ENCODE data around the gene WDR46. TPM values are rescaled to one million over a fixed set of nuclear protein-coding genes. Genes with fewer than 3 reads are reported as not detected.
A peak's percentile ranks its signal among the peaks of the same experiment; 100 is the strongest.

WDR46 gene
- total RNA-seq, 1 experiment from 2014 or later: 52.4 TPM

GRCh38 chr6:33272275-33273128, 16.5 kb downstream of the WDR46 start:
- peaks cover 39% of the 10 kb centered on the region for H3K4me1 ChIP-seq (replicated peaks; ENCODE audit: insufficient read depth)
- H2AFZ ChIP-seq: no peak overlapping the region
- H3K79me2 ChIP-seq (ENCODE audit: low read depth): peaks cover 56% of the 10 kb centered on the region
- no peaks in the 10 kb centered on the region for H3K27me3 ChIP-seq (ENCODE audit: insufficient read depth, low read depth)
- TSS peak; percentile 62 for BruUV-seq (replicated peaks)
- ChIA-PET POLR2A (ENCODE audit: unreplicated experiment) (interaction anchor here (0.6 to 1.0 kb wide), 3 partner anchors 17 to 300 kb away, joined by 5 to 13 read pairs (median 6); partner anchors contain the start of genes PFDN6 and WDR46), CTCF (no interaction called here)
- H3K4me3 ChIP-seq: peak overlapping the region; percentile 70
- H3K36me3 ChIP-seq (ENCODE audit: low read depth): peaks cover 44% of the 10 kb centered on the region
- no peaks in the 10 kb centered on the region for H3K9me3 ChIP-seq (ENCODE audit: insufficient read depth, low read depth)
- peaks cover 36% of the 10 kb centered on the region for H4K20me1 ChIP-seq (ENCODE audit: insufficient read depth)
- peak in 1 of 2 experiments; percentile 33 for DNase-seq
- H3K9me2 ChIP-seq (ENCODE audit: insufficient read depth): no peaks in the 10 kb centered on the region
- peak overlapping the region; percentile 79 for H3K27ac ChIP-seq
- TF ChIP-seq CTCF (conservative IDR thresholded peaks at IDR 0.05) (no peak), EZH2 (IDR thresholded peaks at IDR 0.05; ENCODE audit: low read depth) (no peak)
- H3K4me2 ChIP-seq: peak overlapping the region; percentile 96
- H3F3A ChIP-seq (ENCODE audit: insufficient read depth, low read depth): peaks cover 53% of the 10 kb centered on the region
- intact Hi-C loops (cut with micrococcal nuclease; ENCODE audit: unreplicated experiment): loop anchor here (10.0 kb wide), 1 partner anchor 68 kb away; the partner anchor contains the start of genes HSD17B8, RING1, RXRB and SLC39A7

- Histone ChIP-seq H3K27ac (peak within 1 kb of the TSS; percentile 79), H3K9me2 (ENCODE audit: insufficient read depth) (no peaks in the 10 kb centered on the region), H3K9me3 (ENCODE audit: insufficient read depth, low read depth) (no peaks in the 10 kb centered on the region), H3K79me2 (ENCODE audit: low read depth) (peaks cover 56% of the 10 kb centered on the region), H3K27me3 (ENCODE audit: insufficient read depth, low read depth) (no peaks in the 10 kb centered on the region), H3F3A (ENCODE audit: insufficient read depth, low read depth) (peaks cover 47% of the 10 kb centered on the region), H3K4me3 (peak within 1 kb of the TSS; percentile 70), H3K4me1 (replicated peaks; ENCODE audit: insufficient read depth) (peaks cover 39% of the 10 kb centered on the region), H4K20me1 (ENCODE audit: insufficient read depth) (peaks cover 36% of the 10 kb centered on the region), H2AFZ (peak within 1 kb of the TSS; percentile 94), H3K4me2 (peak within 1 kb of the TSS; percentile 96), H3K36me3 (ENCODE audit: low read depth) (peaks cover 44% of the 10 kb centered on the region)
- ChIA-PET POLR2A (ENCODE audit: unreplicated experiment) (interaction anchor here (0.6 to 1.0 kb wide), 7 partner anchors 17 to 300 kb away, joined by 3 to 13 read pairs (median 5); partner anchors contain the start of genes PFDN6, WDR46 and ZBTB22), CTCF (interaction anchor here (0.6 kb wide), 1 partner anchor 989 kb away, joined by 3 read pairs; no protein-coding TSS in a partner anchor)
- no TSS peak for BruUV-seq (replicated peaks)
- DNase-seq: peak; percentile 88 to 94
- intact Hi-C loops (cut with micrococcal nuclease; ENCODE audit: unreplicated experiment): loop anchor here (10.0 kb wide), 1 partner anchor 67 kb away; the partner anchor contains the start of genes HSD17B8, RING1, RXRB and SLC39A7
- TF ChIP-seq EZH2 (IDR thresholded peaks at IDR 0.05; ENCODE audit: low read depth): no peak
- no peak for TF ChIP-seq CTCF (conservative IDR thresholded peaks at IDR 0.05)
Observed at GRCh38 chr6:33271468-33272274, 17.4 kb downstream of the WDR46 start, which contains the start of the genes RPS18 and VPS52. Gene RPS18 (plus strand): TSS chr6:33272075. CDS start chr6:33272120, 45 bp downstream. Gene VPS52 (minus strand): TSS chr6:33271876. CDS start chr6:33271675, 201 bp downstream.

GRCh38 chr6:33271117-33271467, 17.9 kb downstream of the WDR46 start:
- H4K20me1 ChIP-seq (ENCODE audit: insufficient read depth): peaks cover 32% of the 10 kb centered on the region
- DNase-seq: no peak
- ChIA-PET POLR2A (ENCODE audit: unreplicated experiment) (interaction anchor here (0.7 to 0.9 kb wide), 2 partner anchors 11 to 46 kb away, joined by 3 to 7 read pairs; partner anchors contain the start of gene ZBTB22), CTCF (interaction anchor here (0.6 kb wide), 1 partner anchor 989 kb away, joined by 3 read pairs; no protein-coding TSS in a partner anchor)
- intact Hi-C loops (cut with micrococcal nuclease; ENCODE audit: unreplicated experiment): loop anchor here (10.0 kb wide), 1 partner anchor 66 kb away; the partner anchor contains the start of genes HSD17B8, RING1, RXRB and SLC39A7
- TSS peak; percentile 60 for BruUV-seq (replicated peaks)
- peaks cover 38% of the 10 kb centered on the region for H3K36me3 ChIP-seq (ENCODE audit: low read depth)
- TF ChIP-seq EZH2 (IDR thresholded peaks at IDR 0.05; ENCODE audit: low read depth) (no peak), CTCF (conservative IDR thresholded peaks at IDR 0.05) (no peak)
- peak overlapping the region; percentile 94 for H2AFZ ChIP-seq
- peak overlapping the region; percentile 83 for H3K4me2 ChIP-seq
- no peaks in the 10 kb centered on the region for H3K9me3 ChIP-seq (ENCODE audit: insufficient read depth, low read depth)
- H3K27me3 ChIP-seq (ENCODE audit: insufficient read depth, low read depth): no peaks in the 10 kb centered on the region
- H3K4me1 ChIP-seq (replicated peaks; ENCODE audit: insufficient read depth): peaks cover 34% of the 10 kb centered on the region
- H3K79me2 ChIP-seq (ENCODE audit: low read depth): peaks cover 56% of the 10 kb centered on the region
- peak overlapping the region; percentile 79 for H3K27ac ChIP-seq
- H3K9me2 ChIP-seq (ENCODE audit: insufficient read depth): no peaks in the 10 kb centered on the region
- H3K4me3 ChIP-seq: peak overlapping the region; percentile 70
- peaks cover 41% of the 10 kb centered on the region for H3F3A ChIP-seq (ENCODE audit: insufficient read depth, low read depth)

Data from PC-9 (cell line).